HepG2 (cell line): Measurements from ENCODE around the gene MIDN. TPM values are rescaled to one million over a fixed set of nuclear protein-coding genes. Genes with fewer than 3 reads are reported as not detected.

Experiments
- BRD4 ChIP-seq: sonication (generic); formaldehyde crosslinking; IDR thresholded peaks from 2 replicates; pipeline ENCODE4 v1.4.0; 2020; ENCODE audit warnings: missing genetic modification reagents
- FOXA1 ChIP-seq, 2 experiments: fragments of 450-650 bp in 1 of 2; sonication (generic) in 1 of 2; formaldehyde crosslinking in 1 of 2; IDR thresholded peaks; 2 replicates each; pipeline versions ENCODE4 v1.4.0 to v1.6.1; 2016 to 2020; ENCODE audit warnings: missing genetic modification reagents in 1 of 2
- HOXA3 ChIP-seq: sonication (generic); formaldehyde crosslinking; IDR thresholded peaks from 2 replicates; pipeline ENCODE4 v1.5.0; 2020; ENCODE audit warnings: missing genetic modification reagents
- HOXD1 ChIP-seq: sonication (generic); formaldehyde crosslinking; IDR thresholded peaks from 2 replicates; pipeline ENCODE4 v1.5.0; 2020; ENCODE audit warnings: missing genetic modification reagents
- MZF1 ChIP-seq: sonication (generic); formaldehyde crosslinking; IDR thresholded peaks from 2 replicates; pipeline ENCODE4 v1.8.1; 2023; ENCODE audit warnings: mild to moderate bottlenecking, missing genetic modification reagents, borderline replicate concordance
- PAF1 ChIP-seq: IDR thresholded peaks from 2 replicates; pipeline ENCODE4 v1.6.1; 2016; ENCODE audit warnings: missing genetic modification reagents, missing compliant biosample characterization
- SALL1 ChIP-seq: sonication (generic); formaldehyde crosslinking; IDR thresholded peaks from 2 replicates; pipeline ENCODE4 v1.8.0; 2022; ENCODE audit warnings: mild to moderate bottlenecking, missing genetic modification reagents
- SMARCE1 ChIP-seq: fragments of 450-650 bp; IDR thresholded peaks from 2 replicates; pipeline ENCODE4 v1.6.1; 2017; ENCODE audit warnings: borderline replicate concordance
- TARDBP ChIP-seq: sonication (generic); formaldehyde crosslinking; IDR thresholded peaks from 2 replicates; pipeline ENCODE4 v1.8.0; 2022; ENCODE audit warnings: mild to moderate bottlenecking, missing genetic modification reagents
- ZBTB3 ChIP-seq: sonication (generic); formaldehyde crosslinking; IDR thresholded peaks from 2 replicates; pipeline ENCODE4 v1.4.0; 2020; ENCODE audit warnings: low read depth, mild to moderate bottlenecking, moderate library complexity, missing genetic modification reagents, borderline replicate concordance
- ZBTB7B ChIP-seq: sonication (generic); formaldehyde crosslinking; IDR thresholded peaks from 2 replicates; pipeline ENCODE4 v1.4.0; 2020; ENCODE audit warnings: missing genetic modification reagents
- ZNF101 ChIP-seq: sonication (generic); formaldehyde crosslinking; IDR thresholded peaks from 2 replicates; pipeline ENCODE4 v1.4.0; 2020; ENCODE audit warnings: mild to moderate bottlenecking, low read depth, missing genetic modification reagents, borderline replicate concordance
- ZNF577 ChIP-seq: sonication (generic); formaldehyde crosslinking; IDR thresholded peaks from 2 replicates; pipeline ENCODE4 v1.4.0; 2020; ENCODE audit warnings: mild to moderate bottlenecking, low read depth, missing genetic modification reagents, borderline replicate concordance
- ZNF724P ChIP-seq: sonication (generic); formaldehyde crosslinking; IDR thresholded peaks from 2 replicates; pipeline ENCODE4 v1.8.0; 2022; ENCODE audit warnings: missing genetic modification reagents, borderline replicate concordance
- ZNF772 ChIP-seq: sonication (generic); formaldehyde crosslinking; IDR thresholded peaks from 2 replicates; pipeline ENCODE4 v1.5.0; 2020; ENCODE audit warnings: mild to moderate bottlenecking, missing genetic modification reagents
- ZNF788 ChIP-seq: sonication (generic); formaldehyde crosslinking; IDR thresholded peaks from 2 replicates; pipeline ENCODE4 v1.5.0; 2020; ENCODE audit warnings: mild to moderate bottlenecking, missing genetic modification reagents, borderline replicate concordance
- polyA plus RNA-seq, 8 experiments: library from polyadenylated mRNA; depleted of rRNA in 3 of 8; stranded (reverse) in 7 of 8; unstranded in 1 of 8; fragments of >200 nt; fragmentation: Illumina TruSeq in 4 of 8; extraction: Trizol in 4 of 8; gene quantifications; 2 replicates each; pipeline versions ENCODE4 v1.2.1 to v1.2.3, GENCODE V29; 2011 to 2016; ENCODE audit warnings: low read depth in 4 of 8, missing spikeins in 1 of 8, mixed read lengths in 1 of 8; ENCODE audit not compliant: insufficient read depth in 1 of 8
- total RNA-seq, 5 experiments: library from RNA; depleted of rRNA; stranded (reverse); fragments of >200 nt; fragmentation: Illumina TruSeq; extraction: Trizol; gene quantifications; 2 replicates each; pipeline ENCODE4 v1.2.3, GENCODE V29; 2016; ENCODE audit warnings: low read depth in 1 of 5
- TF ChIP-seq, protein P1 (sequence below): sonication (generic); formaldehyde crosslinking; IDR thresholded peaks from 2 replicates; pipeline ENCODE4 v1.5.0; 2020; ENCODE audit warnings: mild to moderate bottlenecking, missing genetic modification reagents, borderline replicate concordance
- TF ChIP-seq, protein P2 (sequence below): sonication (generic); formaldehyde crosslinking; IDR thresholded peaks from 2 replicates; pipeline ENCODE4 v1.5.0; 2020; ENCODE audit warnings: missing genetic modification reagents

Gene MIDN
- total and polyA plus RNA-seq, 2 of the 13 experiments (the other 11 are each of a cell fraction or from before 2014, with no cell fraction given), result 8.4 to 18.0 TPM

GRCh38 chr19:1254530-1255185 is 6.3 kb downstream of the MIDN start (continued):
- TF ChIP-seq, protein P1, sequence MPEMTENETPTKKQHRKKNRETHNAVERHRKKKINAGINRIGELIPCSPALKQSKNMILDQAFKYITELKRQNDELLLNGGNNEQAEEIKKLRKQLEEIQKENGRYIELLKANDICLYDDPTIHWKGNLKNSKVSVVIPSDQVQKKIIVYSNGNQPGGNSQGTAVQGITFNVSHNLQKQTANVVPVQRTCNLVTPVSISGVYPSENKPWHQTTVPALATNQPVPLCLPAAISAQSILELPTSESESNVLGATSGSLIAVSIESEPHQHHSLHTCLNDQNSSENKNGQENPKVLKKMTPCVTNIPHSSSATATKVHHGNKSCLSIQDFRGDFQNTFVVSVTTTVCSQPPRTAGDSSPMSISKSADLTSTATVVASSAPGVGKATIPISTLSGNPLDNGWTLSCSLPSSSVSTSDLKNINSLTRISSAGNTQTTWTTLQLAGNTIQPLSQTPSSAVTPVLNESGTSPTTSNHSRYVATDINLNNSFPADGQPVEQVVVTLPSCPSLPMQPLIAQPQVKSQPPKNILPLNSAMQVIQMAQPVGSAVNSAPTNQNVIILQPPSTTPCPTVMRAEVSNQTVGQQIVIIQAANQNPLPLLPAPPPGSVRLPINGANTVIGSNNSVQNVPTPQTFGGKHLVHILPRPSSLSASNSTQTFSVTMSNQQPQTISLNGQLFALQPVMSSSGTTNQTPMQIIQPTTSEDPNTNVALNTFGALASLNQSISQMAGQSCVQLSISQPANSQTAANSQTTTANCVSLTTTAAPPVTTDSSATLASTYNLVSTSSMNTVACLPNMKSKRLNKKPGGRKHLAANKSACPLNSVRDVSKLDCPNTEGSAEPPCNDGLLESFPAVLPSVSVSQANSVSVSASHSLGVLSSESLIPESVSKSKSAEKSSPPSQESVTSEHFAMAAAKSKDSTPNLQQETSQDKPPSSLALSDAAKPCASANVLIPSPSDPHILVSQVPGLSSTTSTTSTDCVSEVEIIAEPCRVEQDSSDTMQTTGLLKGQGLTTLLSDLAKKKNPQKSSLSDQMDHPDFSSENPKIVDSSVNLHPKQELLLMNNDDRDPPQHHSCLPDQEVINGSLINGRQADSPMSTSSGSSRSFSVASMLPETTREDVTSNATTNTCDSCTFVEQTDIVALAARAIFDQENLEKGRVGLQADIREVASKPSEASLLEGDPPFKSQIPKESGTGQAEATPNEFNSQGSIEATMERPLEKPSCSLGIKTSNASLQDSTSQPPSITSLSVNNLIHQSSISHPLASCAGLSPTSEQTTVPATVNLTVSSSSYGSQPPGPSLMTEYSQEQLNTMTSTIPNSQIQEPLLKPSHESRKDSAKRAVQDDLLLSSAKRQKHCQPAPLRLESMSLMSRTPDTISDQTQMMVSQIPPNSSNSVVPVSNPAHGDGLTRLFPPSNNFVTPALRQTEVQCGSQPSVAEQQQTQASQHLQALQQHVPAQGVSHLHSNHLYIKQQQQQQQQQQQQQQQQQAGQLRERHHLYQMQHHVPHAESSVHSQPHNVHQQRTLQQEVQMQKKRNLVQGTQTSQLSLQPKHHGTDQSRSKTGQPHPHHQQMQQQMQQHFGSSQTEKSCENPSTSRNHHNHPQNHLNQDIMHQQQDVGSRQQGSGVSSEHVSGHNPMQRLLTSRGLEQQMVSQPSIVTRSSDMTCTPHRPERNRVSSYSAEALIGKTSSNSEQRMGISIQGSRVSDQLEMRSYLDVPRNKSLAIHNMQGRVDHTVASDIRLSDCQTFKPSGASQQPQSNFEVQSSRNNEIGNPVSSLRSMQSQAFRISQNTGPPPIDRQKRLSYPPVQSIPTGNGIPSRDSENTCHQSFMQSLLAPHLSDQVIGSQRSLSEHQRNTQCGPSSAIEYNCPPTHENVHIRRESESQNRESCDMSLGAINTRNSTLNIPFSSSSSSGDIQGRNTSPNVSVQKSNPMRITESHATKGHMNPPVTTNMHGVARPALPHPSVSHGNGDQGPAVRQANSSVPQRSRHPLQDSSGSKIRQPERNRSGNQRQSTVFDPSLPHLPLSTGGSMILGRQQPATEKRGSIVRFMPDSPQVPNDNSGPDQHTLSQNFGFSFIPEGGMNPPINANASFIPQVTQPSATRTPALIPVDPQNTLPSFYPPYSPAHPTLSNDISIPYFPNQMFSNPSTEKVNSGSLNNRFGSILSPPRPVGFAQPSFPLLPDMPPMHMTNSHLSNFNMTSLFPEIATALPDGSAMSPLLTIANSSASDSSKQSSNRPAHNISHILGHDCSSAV (CRISPR knock-in tag), result no peak
- TF ChIP-seq HOXD1 (CRISPR knock-in tag) (no peak), ZNF788 (CRISPR knock-in tag) (peak; percentile 33; the same call in 1 of the 2 replicates), ZNF724P (CRISPR knock-in tag) (no peak), ZBTB3 (CRISPR knock-in tag) (no peak), MZF1 (CRISPR knock-in tag) (no peak), HOXA3 (CRISPR knock-in tag) (peak; percentile 35), SALL1 (peak; percentile 83), TARDBP (peak; percentile 48; the same call in 1 of the 2 replicates), PAF1 (no peak), BRD4 (CRISPR knock-in tag) (no peak), ZBTB7B (CRISPR knock-in tag) (peak; percentile 51; the same call in 1 of the 2 replicates), FOXA1 (IDR thresholded peaks at IDR 0.05) (no peak), FOXA1 (CRISPR knock-in tag; IDR thresholded peaks at IDR 0.05) (peak; percentile 56), SMARCE1 (no peak), ZNF772 (CRISPR knock-in tag) (0 out of 2 replicates have a peak, but pooled peaks have one; percentile 57), ZNF101 (CRISPR knock-in tag) (no peak), ZNF577 (CRISPR knock-in tag) (no peak)
- TF ChIP-seq, protein P2, sequence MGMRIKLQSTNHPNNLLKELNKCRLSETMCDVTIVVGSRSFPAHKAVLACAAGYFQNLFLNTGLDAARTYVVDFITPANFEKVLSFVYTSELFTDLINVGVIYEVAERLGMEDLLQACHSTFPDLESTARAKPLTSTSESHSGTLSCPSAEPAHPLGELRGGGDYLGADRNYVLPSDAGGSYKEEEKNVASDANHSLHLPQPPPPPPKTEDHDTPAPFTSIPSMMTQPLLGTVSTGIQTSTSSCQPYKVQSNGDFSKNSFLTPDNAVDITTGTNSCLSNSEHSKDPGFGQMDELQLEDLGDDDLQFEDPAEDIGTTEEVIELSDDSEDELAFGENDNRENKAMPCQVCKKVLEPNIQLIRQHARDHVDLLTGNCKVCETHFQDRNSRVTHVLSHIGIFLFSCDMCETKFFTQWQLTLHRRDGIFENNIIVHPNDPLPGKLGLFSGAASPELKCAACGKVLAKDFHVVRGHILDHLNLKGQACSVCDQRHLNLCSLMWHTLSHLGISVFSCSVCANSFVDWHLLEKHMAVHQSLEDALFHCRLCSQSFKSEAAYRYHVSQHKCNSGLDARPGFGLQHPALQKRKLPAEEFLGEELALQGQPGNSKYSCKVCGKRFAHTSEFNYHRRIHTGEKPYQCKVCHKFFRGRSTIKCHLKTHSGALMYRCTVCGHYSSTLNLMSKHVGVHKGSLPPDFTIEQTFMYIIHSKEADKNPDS (CRISPR knock-in tag), result no peak
